ENCODE data around the gene KMT2E.

- TF ChIP-seq CTCF (IDR thresholded peaks at IDR 0.05; ENCODE audit: borderline replicate concordance, extremely low read depth, low read length, poor library complexity, severe bottlenecking): no peak
- TF ChIP-seq EZH2 (IDR thresholded peaks at IDR 0.05; ENCODE audit: borderline replicate concordance, low read depth, low read length, severe bottlenecking): no peak
These were observed 120.1 kb downstream of the KMT2E start for GRCh38 chr7:105133986-105134655.
